ENCODE data around the gene MRPS18A. TPM values are rescaled to one million over a fixed set of nuclear protein-coding genes. Genes with fewer than 3 reads are reported as not detected.

The MRPS18A gene
- total RNA-seq, 4 donors from 2014 or later, result 43.7 to 57.4 (median 51.4) TPM

- DNase-seq, result no peak
- Histone ChIP-seq H3K27ac (no peak overlapping the region), H3K27me3 (no peaks in the 10 kb centered on the region), H3K4me3 (no peak overlapping the region), H3K36me3 (peaks cover 44 to 88% (median 45%) of the 10 kb centered on the region in 3 donors), H3K4me1 (peaks cover 8 to 18% (median 10%) of the 10 kb centered on the region in 3 donors), H3K9me3 (no peaks in the 10 kb centered on the region)
- intact Hi-C loops (cut with DNase I), result no loop called here
- 93 to 100% methylated on average over 1 to 8 of the region's 10 CpGs for WGBS, 2 donors
- TF ChIP-seq POLR2A (IDR thresholded peaks at IDR 0.05), result no peak
- TF ChIP-seq CTCF (IDR thresholded peaks at IDR 0.05), result no peak
Measured at GRCh38 chr6:43622541-43622940, 65.0 kb downstream of the MRPS18A start.

GRCh38 chr6:43621836-43622180 is 65.8 kb downstream of the MRPS18A start:
- Histone ChIP-seq H3K9me3 (no peaks in the 10 kb centered on the region), H3K27me3 (no peaks in the 10 kb centered on the region), H3K4me1 (peaks cover 1 to 11% (median 2%) of the 10 kb centered on the region in 3 donors), H3K27ac (no peak overlapping the region), H3K36me3 (peaks cover 44 to 88% (median 45%) of the 10 kb centered on the region in 3 donors), H3K4me3 (no peak overlapping the region)
- 91 to 97% methylated on average over 8 of the region's 10 CpGs for WGBS, 2 donors
- intact Hi-C loops (cut with DNase I), result no loop called here
- DNase-seq, result no peak
- TF ChIP-seq POLR2A (IDR thresholded peaks at IDR 0.05) (no peak), CTCF (IDR thresholded peaks at IDR 0.05) (no peak)

Other genes starting within 250 kb of the MRPS18A start
- 10 to 100 TPM in 2 of 4 donors, 1 to 10 TPM in 2; 8.3 to 24.8 (median 12.6) TPM for gene DLK2, start 232.2 kb downstream of the MRPS18A start, total RNA-seq
- 10 to 100 TPM in 3 of 4 donors, 1 to 10 TPM in 1; 9.5 to 20.2 (median 10.9) TPM for gene TJAP1, start 210.2 kb downstream of the MRPS18A start, total RNA-seq
- under 1 TPM in 3 of 4 donors, not detected in 1; 0.38 to 0.83 (median 0.64) TPM for gene LRRC73, start 177.4 kb downstream of the MRPS18A start, total RNA-seq
- 10 to 100 TPM; 50.5 to 73.5 (median 71.8) TPM for gene YIPF3, start 170.9 kb downstream of the MRPS18A start, total RNA-seq
- 10 to 100 TPM; 14.7 to 34.3 (median 25.9) TPM for gene POLR1C, start 170.7 kb downstream of the MRPS18A start, total RNA-seq
- 10 to 100 TPM; 17.6 to 34.9 (median 26.5) TPM for gene XPO5, start 111.8 kb downstream of the MRPS18A start, total RNA-seq
- gene POLH, start 111.6 kb downstream of the MRPS18A start, total RNA-seq, result 10 to 100 TPM in 3 of 4 donors, 1 to 10 TPM in 1; 5.3 to 14.8 (median 12.4) TPM
- 10 to 100 TPM; 24.3 to 52.4 (median 48.6) TPM for gene GTPBP2, start 58.5 kb downstream of the MRPS18A start, total RNA-seq
- 10 to 100 TPM; 14.4 to 31.9 (median 22.7) TPM for gene MAD2L1BP, start 52.0 kb downstream of the MRPS18A start, total RNA-seq
- under 1 TPM in 2 of 4 donors, not detected in 2; 0.15 to 0.38 TPM for gene RSPH9, start 42.8 kb downstream of the MRPS18A start, total RNA-seq
- gene VEGFA, start 82.4 kb upstream of the MRPS18A start, total RNA-seq, result 100 to 1,000 TPM in 2 of 4 donors, 10 to 100 TPM in 2; 28.0 to 107 (median 80.8) TPM

All from esophagus squamous epithelium (tissue), 5 donors.